ENCODE results near the gene SLC5A5. TPM values are rescaled to one million over a fixed set of nuclear protein-coding genes. Genes with fewer than 3 reads are reported as not detected.

The SLC5A5 gene
- total RNA-seq, 2 experiments from 2014 or later = 1.5 to 1.8 TPM

DNA sequence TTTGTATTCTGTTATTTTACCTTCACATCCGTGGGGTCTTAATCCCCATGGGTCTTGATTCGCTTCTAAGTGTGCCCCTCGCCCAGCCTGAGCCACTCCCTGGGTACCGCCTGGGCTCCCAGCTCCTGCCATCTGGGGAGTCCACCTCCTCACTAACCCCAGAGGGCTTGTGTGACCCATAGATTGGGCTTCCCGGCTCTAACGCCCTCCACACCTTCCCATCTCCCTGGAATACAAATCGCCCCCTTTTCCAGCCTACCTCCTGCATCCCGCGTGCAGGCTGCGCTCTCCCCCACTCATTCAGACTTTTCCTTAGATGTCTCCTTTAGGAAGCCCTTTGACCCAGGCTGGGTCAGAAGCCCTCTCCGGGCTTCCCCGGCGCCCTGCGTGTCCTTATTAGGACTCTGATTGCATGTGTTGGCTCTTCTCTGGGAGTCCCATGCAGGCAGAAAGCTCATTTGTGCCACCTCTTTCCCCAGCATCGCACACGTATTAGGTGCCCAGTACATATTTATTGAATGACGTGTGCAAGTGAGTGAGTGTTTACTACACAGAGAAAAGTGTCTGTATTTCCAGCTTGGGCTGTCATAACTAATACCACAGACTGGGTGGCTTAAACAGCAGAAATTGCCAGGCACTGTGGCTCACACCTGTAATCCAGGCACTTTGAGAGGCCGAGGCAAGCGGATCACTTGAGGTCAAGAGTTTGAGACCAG, 61.8 kb downstream of the SLC5A5 start:
- DNase-seq (no peak), ATAC-seq (no peak)
- POLR2A ChIA-PET = interaction anchor here (0.6 to 2.8 kb wide), 12 partner anchors 11 to 327 kb away, joined by 3 to 69 read pairs (median 4); partner anchors contain the start of genes FCHO1, JAK3 and RPL18A
- Mint-ChIP-seq H3K4me3 (peak overlapping the region; percentile 83), H3K36me3 (ENCODE audit: low read depth) (peaks cover 4% of the 10 kb centered on the region), H3K27me3 (ENCODE audit: low read depth) (peaks cover 2% of the 10 kb centered on the region), H3K4me1 (ENCODE audit: low read depth) (peaks cover 21% of the 10 kb centered on the region), H3K27ac (peak overlapping the region; percentile 96), H3K9me3 (ENCODE audit: insufficient read depth) (no peaks in the 10 kb centered on the region)
- CTCF ChIA-PET = interaction anchor here (0.6 to 7.4 kb wide), 38 partner anchors 9 to 493 kb away, joined by 3 to 289 read pairs (median 4); partner anchors contain the start of genes ARRDC2, B3GNT3, JAK3 and KCNN1

DNA sequence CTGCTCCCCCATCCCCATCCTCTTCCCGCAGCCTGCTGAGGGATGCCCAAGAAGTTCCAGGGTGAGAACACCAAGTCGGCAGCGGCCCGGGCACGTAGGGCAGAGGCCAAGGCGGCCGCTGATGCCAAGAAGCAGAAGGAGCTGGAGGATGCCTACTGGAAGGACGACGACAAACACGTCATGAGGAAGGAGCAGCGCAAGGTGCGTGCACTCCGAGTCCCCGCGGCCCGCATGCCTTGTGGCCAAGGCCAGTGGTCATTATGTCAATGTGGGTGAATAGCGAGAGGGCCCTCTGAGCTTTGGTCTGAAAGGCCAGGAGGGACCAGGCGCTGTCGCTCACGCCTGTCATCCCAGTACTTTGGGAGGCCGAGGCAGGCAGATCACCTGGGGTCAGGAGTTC, 64.6 kb downstream of the SLC5A5 start:
- ChIA-PET CTCF (interaction anchor here (1.0 to 3.7 kb wide), 3 partner anchors 61 to 87 kb away, joined by 4 to 141 read pairs (median 21); partner anchors contain the start of gene RPL18A), POLR2A (no interaction called here)
- Mint-ChIP-seq H3K36me3 (ENCODE audit: low read depth) (peaks cover 8% of the 10 kb centered on the region), H3K4me3 (no peak overlapping the region), H3K9me3 (ENCODE audit: insufficient read depth) (no peaks in the 10 kb centered on the region), H3K27me3 (ENCODE audit: low read depth) (no peaks in the 10 kb centered on the region), H3K27ac (no peak overlapping the region), H3K4me1 (ENCODE audit: low read depth) (peaks cover 19% of the 10 kb centered on the region)
- no peak for DNase-seq
- no peak for ATAC-seq

DNA sequence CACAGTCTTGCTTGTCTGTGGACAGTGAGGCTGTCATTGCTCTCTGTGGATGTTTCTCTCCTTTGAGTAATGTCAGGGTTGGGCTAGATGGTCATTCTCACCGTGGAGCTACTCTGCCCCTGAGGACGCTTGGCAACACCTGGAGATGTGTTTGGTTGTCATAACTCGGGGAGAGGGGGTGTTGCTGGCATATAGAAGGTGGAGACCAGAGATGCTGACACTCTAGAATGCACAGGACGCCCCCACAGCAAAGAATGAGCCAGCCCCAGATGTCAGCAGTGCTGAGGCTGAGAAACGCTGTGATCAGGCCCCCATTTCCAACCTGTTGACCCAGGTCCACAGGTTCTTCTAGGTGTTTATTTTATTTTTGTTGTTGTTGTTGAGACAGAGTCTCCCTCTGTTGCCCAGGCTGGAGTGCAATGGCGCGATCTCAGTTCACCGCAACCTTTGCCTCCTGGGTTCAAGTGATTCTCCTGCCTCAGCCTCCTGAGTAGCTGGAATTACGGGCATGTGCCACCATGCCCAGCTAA, 65.7 kb downstream of the SLC5A5 start:
- ChIA-PET CTCF (interaction anchor here (0.5 to 3.7 kb wide), 22 partner anchors 8 to 315 kb away, joined by 3 to 141 read pairs (median 4); partner anchors contain the start of genes ARRDC2, JAK3, MAST3 and RPL18A), POLR2A (interaction anchor here (1.5 kb wide), 1 partner anchor 60 kb away, joined by 7 read pairs; no protein-coding TSS in a partner anchor)
- DNase-seq (no peak), ATAC-seq (no peak)
- H3K4me1 Mint-ChIP-seq (ENCODE audit: low read depth) = peaks cover 11% of the 10 kb centered on the region
- no peaks in the 10 kb centered on the region for H3K27me3 Mint-ChIP-seq (ENCODE audit: low read depth)
- H3K36me3 Mint-ChIP-seq (ENCODE audit: low read depth) = peaks cover 8% of the 10 kb centered on the region
- H3K9me3 Mint-ChIP-seq (ENCODE audit: insufficient read depth) = no peaks in the 10 kb centered on the region
- no peak overlapping the region for H3K4me3 Mint-ChIP-seq
- no peak overlapping the region for H3K27ac Mint-ChIP-seq

DNA sequence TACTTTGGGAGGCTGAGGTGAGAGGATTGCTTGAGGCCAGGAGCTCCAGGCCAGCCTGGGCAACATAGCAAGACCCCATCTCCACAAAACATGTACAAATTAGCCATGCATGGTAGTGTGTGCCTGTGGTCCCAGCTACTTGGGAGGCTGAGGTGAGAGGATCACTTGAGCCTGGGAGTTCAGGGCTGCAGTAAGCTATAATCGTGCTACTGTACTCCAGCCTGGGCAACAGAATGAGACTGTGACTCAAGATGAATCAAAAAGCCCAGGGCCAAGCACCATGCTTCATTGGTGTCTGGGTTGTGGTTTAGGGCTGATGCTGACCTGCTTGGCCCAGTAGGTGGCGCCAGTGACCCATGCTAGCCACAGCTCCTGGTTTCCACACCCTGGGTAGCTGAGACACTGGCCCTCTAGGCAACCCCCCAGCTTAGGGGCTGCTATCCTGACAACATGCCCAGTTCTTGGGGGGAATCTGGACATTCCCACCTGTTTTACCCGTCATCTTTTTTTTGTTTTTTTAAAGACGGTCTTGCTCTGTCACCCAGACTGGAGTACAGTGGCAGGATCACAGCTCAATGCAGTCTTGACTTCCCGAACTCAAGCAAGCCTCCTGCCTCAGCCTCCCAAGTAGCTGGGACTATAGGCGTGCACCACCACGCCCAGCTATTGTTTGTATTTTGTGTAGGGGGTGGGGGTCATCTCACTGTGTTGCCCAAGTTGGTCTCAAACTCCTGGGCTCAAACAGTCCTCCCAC, 66.5 kb downstream of the SLC5A5 start:
- no peak overlapping the region for H3K27ac Mint-ChIP-seq
- CTCF ChIA-PET = interaction anchor here (0.6 to 3.7 kb wide), 29 partner anchors 9 to 1321 kb away, joined by 3 to 141 read pairs (median 4); partner anchors contain the start of genes ARRDC2, JAK3, KCNN1 and MAST3
- no peak overlapping the region for H3K4me3 Mint-ChIP-seq
- DNase-seq = peak; percentile 88
- H3K27me3 Mint-ChIP-seq (ENCODE audit: low read depth) = no peaks in the 10 kb centered on the region
- peaks cover 8% of the 10 kb centered on the region for H3K36me3 Mint-ChIP-seq (ENCODE audit: low read depth)
- peaks cover 11% of the 10 kb centered on the region for H3K4me1 Mint-ChIP-seq (ENCODE audit: low read depth)
- ATAC-seq = peak; percentile 93
- H3K9me3 Mint-ChIP-seq (ENCODE audit: insufficient read depth) = no peaks in the 10 kb centered on the region
- POLR2A ChIA-PET = interaction anchor here (0.6 to 1.5 kb wide), 2 partner anchors 20 to 59 kb away, joined by 5 to 7 read pairs; no protein-coding TSS in a partner anchor

DNA sequence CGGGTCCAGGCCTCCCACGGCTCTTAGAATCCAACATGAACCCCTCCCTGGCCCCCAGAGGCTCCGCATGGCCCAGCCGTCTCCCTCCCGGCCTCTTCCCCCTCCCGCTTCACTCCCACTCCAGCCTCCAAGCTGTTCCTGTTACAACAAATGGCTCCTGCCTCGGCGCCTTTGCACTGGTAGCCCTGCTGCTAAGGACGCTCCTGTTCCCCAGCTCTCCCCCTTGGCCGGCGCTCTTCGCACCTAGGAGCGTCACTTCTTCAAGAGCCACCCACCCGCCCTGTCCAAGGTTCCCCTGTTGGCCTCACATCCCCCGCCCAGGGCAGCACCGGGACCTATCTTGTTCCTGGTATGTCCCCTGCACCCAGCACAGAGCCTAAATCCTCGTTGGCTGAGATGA, 70.4 kb downstream of the SLC5A5 start:
- ATAC-seq (no peak), DNase-seq (no peak)
- H3K4me3 Mint-ChIP-seq = no peak overlapping the region
- no peak overlapping the region for H3K27ac Mint-ChIP-seq
- ChIA-PET CTCF (interaction anchor here (0.9 to 6.6 kb wide), 4 partner anchors 9 to 117 kb away, joined by 3 to 55 read pairs (median 4); partner anchors contain the start of genes CCDC124 and RPL18A), POLR2A (no interaction called here)
- no peaks in the 10 kb centered on the region for H3K27me3 Mint-ChIP-seq (ENCODE audit: low read depth)
- H3K4me1 Mint-ChIP-seq (ENCODE audit: low read depth) = peaks cover 8% of the 10 kb centered on the region
- H3K36me3 Mint-ChIP-seq (ENCODE audit: low read depth) = peaks cover 8% of the 10 kb centered on the region
- no peaks in the 10 kb centered on the region for H3K9me3 Mint-ChIP-seq (ENCODE audit: insufficient read depth)

DNA sequence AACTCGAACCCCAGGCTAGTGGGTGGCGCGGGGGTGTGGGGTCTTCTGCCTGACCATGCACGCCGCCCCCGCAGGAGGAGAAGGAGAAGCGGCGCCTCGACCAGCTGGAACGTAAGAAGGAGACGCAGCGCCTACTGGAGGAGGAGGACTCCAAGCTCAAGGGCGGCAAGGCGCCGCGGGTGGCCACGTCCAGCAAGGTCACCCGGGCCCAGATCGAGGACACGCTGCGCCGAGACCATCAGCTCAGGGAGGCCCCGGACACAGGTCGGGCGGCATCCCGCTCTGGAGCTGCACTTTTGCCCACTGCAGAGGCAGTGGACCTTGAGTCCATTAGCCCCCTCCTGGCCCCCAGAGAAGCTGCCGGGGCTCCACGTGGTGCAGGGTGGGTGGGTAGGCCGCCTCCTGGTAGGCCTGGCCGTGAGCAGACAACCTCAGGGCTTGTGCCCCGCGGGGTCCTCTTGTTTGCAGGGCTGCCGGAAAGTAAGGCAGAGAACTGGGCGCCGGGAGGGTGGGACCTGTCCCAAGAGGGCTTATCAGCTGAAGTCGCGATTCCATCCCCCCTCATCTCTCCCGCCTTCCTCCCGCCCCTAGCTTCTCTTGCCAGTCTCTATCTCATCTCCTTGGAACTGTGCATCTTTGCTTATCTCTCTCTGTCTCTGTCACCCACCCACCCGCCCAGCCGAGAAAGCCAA, 71.0 kb downstream of the SLC5A5 start:
- Mint-ChIP-seq H3K27me3 (ENCODE audit: low read depth) (no peaks in the 10 kb centered on the region), H3K4me3 (no peak overlapping the region), H3K9me3 (ENCODE audit: insufficient read depth) (no peaks in the 10 kb centered on the region), H3K36me3 (ENCODE audit: low read depth) (peaks cover 4% of the 10 kb centered on the region), H3K4me1 (ENCODE audit: low read depth) (peaks cover 12% of the 10 kb centered on the region), H3K27ac (no peak overlapping the region)
- POLR2A ChIA-PET = no interaction called here
- DNase-seq (no peak), ATAC-seq (no peak)
- CTCF ChIA-PET = interaction anchor here (0.9 to 6.6 kb wide), 4 partner anchors 10 to 117 kb away, joined by 3 to 55 read pairs (median 4); partner anchors contain the start of genes CCDC124 and RPL18A

DNA sequence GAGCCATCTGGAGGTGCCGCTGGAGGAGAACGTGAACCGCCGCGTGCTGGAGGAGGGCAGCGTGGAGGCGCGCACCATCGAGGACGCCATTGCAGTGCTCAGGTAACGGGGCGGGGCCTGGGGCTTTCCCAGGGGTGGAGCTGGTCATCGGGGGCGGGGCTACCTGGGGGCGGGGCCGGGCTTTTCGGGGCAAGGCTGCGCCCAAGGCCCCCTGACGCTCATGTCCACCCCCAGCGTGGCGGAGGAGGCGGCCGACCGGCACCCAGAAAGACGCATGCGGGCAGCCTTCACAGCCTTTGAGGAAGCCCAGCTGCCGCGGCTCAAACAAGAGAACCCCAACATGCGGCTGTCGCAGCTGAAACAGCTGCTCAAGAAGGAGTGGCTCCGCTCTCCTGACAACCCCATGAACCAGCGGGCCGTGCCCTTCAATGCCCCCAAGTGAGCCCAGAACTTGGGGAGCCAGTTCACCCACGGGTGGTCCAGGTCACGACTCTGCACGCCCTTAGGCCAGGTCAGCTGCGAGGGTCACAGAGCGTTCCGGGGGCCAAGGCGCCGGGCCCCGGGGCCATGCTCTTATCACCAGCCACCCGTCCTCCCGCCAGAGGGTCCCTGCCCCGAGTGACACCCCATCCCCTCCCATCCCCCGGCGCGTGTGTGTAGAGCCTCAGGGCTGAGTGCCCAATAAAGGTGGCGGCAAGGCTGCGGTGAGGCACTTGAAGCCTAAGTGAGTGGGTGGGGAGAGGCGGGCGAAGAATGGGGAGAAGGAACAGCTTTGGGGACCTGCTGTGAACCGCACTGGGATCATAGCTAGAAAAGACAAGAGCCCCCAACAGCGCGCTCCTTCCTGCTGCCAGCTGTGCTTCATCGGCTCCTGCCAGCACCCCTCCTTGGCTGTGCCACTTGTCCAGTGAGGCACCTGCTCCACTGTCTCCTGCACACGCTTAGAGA, 71.8 kb downstream of the SLC5A5 start:
- no peak for ATAC-seq
- H3K36me3 Mint-ChIP-seq (ENCODE audit: low read depth) = peaks cover 4% of the 10 kb centered on the region
- ChIA-PET CTCF (interaction anchor here (0.6 to 6.6 kb wide), 5 partner anchors 10 to 116 kb away, joined by 3 to 55 read pairs (median 4); partner anchors contain the start of genes CCDC124 and RPL18A), POLR2A (interaction anchor here (1.6 kb wide), 1 partner anchor 11 kb away, joined by 4 read pairs; the partner anchor contains the start of gene CCDC124)
- H3K4me1 Mint-ChIP-seq (ENCODE audit: low read depth) = peaks cover 13% of the 10 kb centered on the region
- H3K27me3 Mint-ChIP-seq (ENCODE audit: low read depth) = no peaks in the 10 kb centered on the region
- H3K9me3 Mint-ChIP-seq (ENCODE audit: insufficient read depth) = no peaks in the 10 kb centered on the region
- no peak overlapping the region for H3K4me3 Mint-ChIP-seq
- H3K27ac Mint-ChIP-seq = no peak overlapping the region
- no peak for DNase-seq

DNA sequence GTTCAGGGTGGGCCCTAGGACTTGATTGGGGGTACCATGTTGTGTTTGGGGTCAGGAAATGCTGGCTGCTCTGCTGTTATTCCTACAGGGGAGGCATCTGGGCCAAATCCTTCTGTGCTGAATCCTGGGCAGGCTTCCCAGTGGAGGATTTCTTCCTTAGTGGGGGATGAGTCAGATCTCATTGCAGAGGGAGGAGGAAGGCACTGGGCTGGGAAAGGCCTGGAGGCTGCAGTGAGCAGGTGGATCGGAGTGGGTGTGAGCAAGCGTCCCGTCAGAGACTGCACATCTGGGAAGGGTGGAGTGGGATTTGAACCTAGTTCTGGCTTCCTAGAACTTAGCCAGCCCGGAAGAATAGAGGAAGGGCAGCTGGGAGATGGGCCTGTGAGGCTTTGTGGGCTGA, 72.6 kb downstream of the SLC5A5 start:
- ChIA-PET POLR2A (interaction anchor here (1.6 kb wide), 1 partner anchor 12 kb away, joined by 4 read pairs; the partner anchor contains the start of gene CCDC124), CTCF (interaction anchor here (1.3 to 6.6 kb wide), 2 partner anchors 9 to 52 kb away, joined by 3 to 55 read pairs; no protein-coding TSS in a partner anchor)
- DNase-seq = no peak
- peaks cover 3% of the 10 kb centered on the region for H3K36me3 Mint-ChIP-seq (ENCODE audit: low read depth)
- no peaks in the 10 kb centered on the region for H3K9me3 Mint-ChIP-seq (ENCODE audit: insufficient read depth)
- H3K27ac Mint-ChIP-seq = no peak overlapping the region
- no peak for ATAC-seq
- H3K27me3 Mint-ChIP-seq (ENCODE audit: low read depth) = peaks cover 5% of the 10 kb centered on the region
- H3K4me3 Mint-ChIP-seq = no peak overlapping the region
- peaks cover 20% of the 10 kb centered on the region for H3K4me1 Mint-ChIP-seq (ENCODE audit: low read depth)
